DMS114 treated with DMSO at 0.1 percent for 48 hours (cell line): ENCODE data around the gene FN3KRP.
"Not testable (repeated sequence)": the region's sequence is repeated elsewhere in the genome, so short reads cannot be mapped to it uniquely, and the experiment has no call there.

Experiments used
- DNase-seq: peaks from one replicate; lab custom pipeline; 2025; ENCODE audit not compliant: unreplicated experiment; lab: John Stamatoyannopoulos, UW

FN3KRP gene

GRCh38 chr17:82740906-82741759 is 24.6 kb downstream of the FN3KRP start:
- DNase-seq = no peak

GRCh38 chr17:82743344-82744219 is 27.1 kb downstream of the FN3KRP start:
- no peak for DNase-seq

- DNase-seq = not testable (repeated sequence)
Measured at GRCh38 chr17:82744736-82745135, 28.2 kb downstream of the FN3KRP start.

- DNase-seq = no peak
Measured at GRCh38 chr17:82745524-82745923, 29.0 kb downstream of the FN3KRP start.

GRCh38 chr17:82748756-82749155 is 32.2 kb downstream of the FN3KRP start:
- DNase-seq = no peak

GRCh38 chr17:82750241-82750908 is 33.9 kb downstream of the FN3KRP start:
- DNase-seq = no peak

GRCh38 chr17:82751171-82751570 is 34.7 kb downstream of the FN3KRP start:
- DNase-seq = no peak

- DNase-seq = peak; percentile 82
Measured at GRCh38 chr17:82751571-82752370, 35.3 kb downstream of the FN3KRP start, which contains the start of gene TBCD. Gene TBCD, plus strand, starts transcription at chr17:82752065. Its CDS starts 129 bp downstream, at chr17:82752194.

- no peak for DNase-seq
Measured at GRCh38 chr17:82752371-82753200, 36.1 kb downstream of the FN3KRP start.

- DNase-seq = no peak
Measured at GRCh38 chr17:82753201-82753464, 36.6 kb downstream of the FN3KRP start.

GRCh38 chr17:82754297-82755208 is 38.0 kb downstream of the FN3KRP start:
- DNase-seq = no peak

- DNase-seq = no peak
Measured at GRCh38 chr17:82756166-82756565, 39.7 kb downstream of the FN3KRP start.

GRCh38 chr17:82765371-82765770 is 48.9 kb downstream of the FN3KRP start:
- DNase-seq = no peak

GRCh38 chr17:82767041-82767754 is 50.7 kb downstream of the FN3KRP start:
- DNase-seq = no peak

GRCh38 chr17:82769041-82769440 is 52.5 kb downstream of the FN3KRP start:
- DNase-seq = no peak

GRCh38 chr17:82772026-82772425 is 55.5 kb downstream of the FN3KRP start:
- DNase-seq = no peak

- not testable (repeated sequence) for DNase-seq
Measured at GRCh38 chr17:82774456-82774855, 58.0 kb downstream of the FN3KRP start.
